HEK293 (cell line): Measurements from ENCODE around the gene WARS2.

Source experiments
- CTCF ChIA-PET: fragments of 350-600 bp; formaldehyde crosslinking; extraction: SDS; loops from one replicate; lab custom pipeline; 2021; ENCODE audit warnings: antibody characterized with exemption; lab: Yijun Ruan, JAX
- POLR2A ChIA-PET: fragments of 300-600 bp; formaldehyde crosslinking; extraction: SDS; loops from one replicate; lab custom pipeline; 2020; ENCODE audit warnings: antibody characterized with exemption, inconsistent platforms; lab: Yijun Ruan, JAX
- H3K27ac ChIP-seq: fragments of 200-500 bp; sonication (Bioruptor generic); 2 replicates; pipeline ENCODE4 v1.5.1; 2014; ENCODE audit warnings: low read depth, low read length, control low read depth, inconsistent platforms; ENCODE audit errors: extremely low read depth
- H3K36me3 ChIP-seq, 2 experiments: fragments of 200-500 bp in 1 of 2; sonication (Bioruptor generic) in 1 of 2; 1 replicate in 1 of 2; 2 replicates in 1 of 2; pipeline ENCODE4 v1.5.1; 2014 to 2017; ENCODE audit warnings: inconsistent platforms in 2 of 2, low read length in 2 of 2; ENCODE audit not compliant: control insufficient read depth in 2 of 2, insufficient read depth in 1 of 2
- H3K4me1 ChIP-seq: fragments of 200-500 bp; sonication (Bioruptor generic); 2 replicates; pipeline ENCODE4 v1.5.1; 2014; ENCODE audit warnings: mild to moderate bottlenecking, low read length, inconsistent platforms; ENCODE audit not compliant: control insufficient read depth, insufficient read depth
- H3K4me3 ChIP-seq: 2 replicates; pipeline ENCODE4 v1.5.1; 2011; ENCODE audit warnings: low read depth, mild to moderate bottlenecking, control low read depth, low read length, moderate library complexity
- H3K9me3 ChIP-seq: fragments of 200-500 bp; sonication (Bioruptor generic); 2 replicates; pipeline ENCODE4 v1.5.1; 2014; ENCODE audit warnings: low read depth, low read length, inconsistent platforms; ENCODE audit not compliant: control insufficient read depth, insufficient read depth
- GLIS1 ChIP-seq: fragments of 450-650 bp; formaldehyde crosslinking; IDR thresholded peaks from 2 replicates; pipeline ENCODE4 v1.5.1; 2016; ENCODE audit warnings: missing biosample characterization, missing genetic modification characterization
- KLF16 ChIP-seq: fragments of 450-650 bp; formaldehyde crosslinking; IDR thresholded peaks from 2 replicates; pipeline ENCODE4 v1.5.1; 2017; ENCODE audit warnings: missing biosample characterization, missing genetic modification characterization
- KLF7 ChIP-seq: fragments of 450-650 bp; formaldehyde crosslinking; IDR thresholded peaks from 2 replicates; pipeline ENCODE4 v1.5.1; 2016; ENCODE audit warnings: missing biosample characterization, missing genetic modification characterization, borderline replicate concordance
- SETDB1 ChIP-seq: IDR thresholded peaks from one replicate; pipeline ENCODE4 v1.6.1; 2017; ENCODE audit warnings: mild to moderate bottlenecking, low read length, moderate library complexity, mixed read lengths; ENCODE audit not compliant: insufficient read length
- TRIM28 ChIP-seq: IDR thresholded peaks from 2 replicates; pipeline ENCODE4 v1.6.1; 2011; ENCODE audit warnings: low read length, control low read depth, borderline replicate concordance
- ZBTB17 ChIP-seq: fragments of 450-650 bp; formaldehyde crosslinking; IDR thresholded peaks from 2 replicates; pipeline ENCODE4 v1.5.1; 2016; ENCODE audit warnings: missing biosample characterization, missing genetic modification characterization
- ZNF114 ChIP-seq: fragments of 450-650 bp; formaldehyde crosslinking; IDR thresholded peaks from 2 replicates; pipeline ENCODE4 v1.5.0; 2017; ENCODE audit warnings: missing biosample characterization, missing genetic modification characterization
- ZNF133 ChIP-seq: fragments of 450-650 bp; formaldehyde crosslinking; IDR thresholded peaks from 2 replicates; pipeline ENCODE4 v1.5.1; 2016; ENCODE audit warnings: missing biosample characterization, missing genetic modification characterization
- ZNF302 ChIP-seq: fragments of 450-650 bp; formaldehyde crosslinking; IDR thresholded peaks from 2 replicates; pipeline ENCODE4 v1.5.1; 2016; ENCODE audit warnings: missing biosample characterization, missing genetic modification characterization, low read depth
- ZNF48 ChIP-seq: fragments of 450-650 bp; formaldehyde crosslinking; IDR thresholded peaks from 2 replicates; pipeline ENCODE4 v1.5.1; 2016; ENCODE audit warnings: missing biosample characterization, missing genetic modification characterization
- ZNF529 ChIP-seq: fragments of 450-650 bp; formaldehyde crosslinking; IDR thresholded peaks from 2 replicates; pipeline ENCODE4 v1.5.1; 2017; ENCODE audit warnings: missing genetic modification characterization, missing biosample characterization; ENCODE audit not compliant: insufficient replicate concordance
- ZNF544 ChIP-seq: fragments of 450-650 bp; formaldehyde crosslinking; IDR thresholded peaks from 2 replicates; pipeline ENCODE4 v1.5.0; 2017; ENCODE audit warnings: missing biosample characterization, missing genetic modification characterization
- ZNF658 ChIP-seq: fragments of 450-650 bp; formaldehyde crosslinking; IDR thresholded peaks from 2 replicates; pipeline ENCODE4; 2016; ENCODE audit warnings: missing biosample characterization, missing genetic modification characterization
- ZNF664 ChIP-seq: fragments of 450-650 bp; formaldehyde crosslinking; IDR thresholded peaks from 2 replicates; pipeline ENCODE4 v1.5.1; 2016; ENCODE audit warnings: missing biosample characterization, missing genetic modification characterization
- ZNF747 ChIP-seq: fragments of 450-650 bp; formaldehyde crosslinking; IDR thresholded peaks from 2 replicates; pipeline ENCODE4 v1.5.1; 2016; ENCODE audit warnings: missing biosample characterization, missing genetic modification characterization
- ZNF791 ChIP-seq: fragments of 450-650 bp; formaldehyde crosslinking; IDR thresholded peaks from 2 replicates; pipeline ENCODE4 v1.5.1; 2016; ENCODE audit warnings: missing biosample characterization, missing genetic modification characterization
- TF ChIP-seq, protein P1 (sequence below): fragments of 450-650 bp; formaldehyde crosslinking; IDR thresholded peaks from 2 replicates; pipeline ENCODE4 v1.5.1; 2016; ENCODE audit warnings: missing biosample characterization, missing genetic modification characterization, borderline replicate concordance
- TF ChIP-seq, protein P2 (sequence below): fragments of 450-650 bp; formaldehyde crosslinking; IDR thresholded peaks from 2 replicates; pipeline ENCODE4 v1.5.1; 2016; ENCODE audit warnings: missing biosample characterization, missing genetic modification characterization
- TF ChIP-seq, protein P3 (sequence below): IDR thresholded peaks from 2 replicates; pipeline ENCODE4 v1.6.1; 2011; ENCODE audit warnings: mild to moderate bottlenecking, low read depth, low read length, borderline replicate concordance
- TF ChIP-seq, protein P4 (sequence below): fragments of 450-650 bp; formaldehyde crosslinking; IDR thresholded peaks from 2 replicates; pipeline ENCODE4; 2016; ENCODE audit warnings: missing biosample characterization, missing genetic modification characterization
- TF ChIP-seq, protein P5 (sequence below): fragments of 450-650 bp; formaldehyde crosslinking; IDR thresholded peaks from 2 replicates; pipeline ENCODE4 v1.5.1; 2016; ENCODE audit warnings: missing biosample characterization, missing genetic modification characterization

Gene WARS2

DNA sequence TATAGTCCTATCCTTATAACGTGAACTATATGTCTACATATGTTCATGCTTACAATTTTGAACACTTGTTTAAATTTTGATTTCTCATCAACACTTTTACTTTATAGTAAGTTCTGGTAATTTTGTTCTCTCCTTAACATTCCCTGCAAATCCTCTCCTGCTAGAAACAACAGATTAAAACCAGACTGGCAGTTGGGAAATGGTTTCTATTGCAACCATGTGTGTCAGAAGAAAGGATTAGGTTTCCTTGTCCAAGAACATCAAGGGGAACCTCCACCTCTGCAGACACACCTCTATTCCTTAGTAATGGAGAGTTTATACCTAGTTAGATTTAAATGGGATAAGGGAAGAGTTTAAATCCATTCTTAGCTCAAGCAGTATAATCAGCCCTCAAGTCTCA, 3.3 kb upstream of the WARS2 start (continued):
- no peak for TF ChIP-seq KLF7 (tag by site-specific recombination)
- TF ChIP-seq, protein P1, sequence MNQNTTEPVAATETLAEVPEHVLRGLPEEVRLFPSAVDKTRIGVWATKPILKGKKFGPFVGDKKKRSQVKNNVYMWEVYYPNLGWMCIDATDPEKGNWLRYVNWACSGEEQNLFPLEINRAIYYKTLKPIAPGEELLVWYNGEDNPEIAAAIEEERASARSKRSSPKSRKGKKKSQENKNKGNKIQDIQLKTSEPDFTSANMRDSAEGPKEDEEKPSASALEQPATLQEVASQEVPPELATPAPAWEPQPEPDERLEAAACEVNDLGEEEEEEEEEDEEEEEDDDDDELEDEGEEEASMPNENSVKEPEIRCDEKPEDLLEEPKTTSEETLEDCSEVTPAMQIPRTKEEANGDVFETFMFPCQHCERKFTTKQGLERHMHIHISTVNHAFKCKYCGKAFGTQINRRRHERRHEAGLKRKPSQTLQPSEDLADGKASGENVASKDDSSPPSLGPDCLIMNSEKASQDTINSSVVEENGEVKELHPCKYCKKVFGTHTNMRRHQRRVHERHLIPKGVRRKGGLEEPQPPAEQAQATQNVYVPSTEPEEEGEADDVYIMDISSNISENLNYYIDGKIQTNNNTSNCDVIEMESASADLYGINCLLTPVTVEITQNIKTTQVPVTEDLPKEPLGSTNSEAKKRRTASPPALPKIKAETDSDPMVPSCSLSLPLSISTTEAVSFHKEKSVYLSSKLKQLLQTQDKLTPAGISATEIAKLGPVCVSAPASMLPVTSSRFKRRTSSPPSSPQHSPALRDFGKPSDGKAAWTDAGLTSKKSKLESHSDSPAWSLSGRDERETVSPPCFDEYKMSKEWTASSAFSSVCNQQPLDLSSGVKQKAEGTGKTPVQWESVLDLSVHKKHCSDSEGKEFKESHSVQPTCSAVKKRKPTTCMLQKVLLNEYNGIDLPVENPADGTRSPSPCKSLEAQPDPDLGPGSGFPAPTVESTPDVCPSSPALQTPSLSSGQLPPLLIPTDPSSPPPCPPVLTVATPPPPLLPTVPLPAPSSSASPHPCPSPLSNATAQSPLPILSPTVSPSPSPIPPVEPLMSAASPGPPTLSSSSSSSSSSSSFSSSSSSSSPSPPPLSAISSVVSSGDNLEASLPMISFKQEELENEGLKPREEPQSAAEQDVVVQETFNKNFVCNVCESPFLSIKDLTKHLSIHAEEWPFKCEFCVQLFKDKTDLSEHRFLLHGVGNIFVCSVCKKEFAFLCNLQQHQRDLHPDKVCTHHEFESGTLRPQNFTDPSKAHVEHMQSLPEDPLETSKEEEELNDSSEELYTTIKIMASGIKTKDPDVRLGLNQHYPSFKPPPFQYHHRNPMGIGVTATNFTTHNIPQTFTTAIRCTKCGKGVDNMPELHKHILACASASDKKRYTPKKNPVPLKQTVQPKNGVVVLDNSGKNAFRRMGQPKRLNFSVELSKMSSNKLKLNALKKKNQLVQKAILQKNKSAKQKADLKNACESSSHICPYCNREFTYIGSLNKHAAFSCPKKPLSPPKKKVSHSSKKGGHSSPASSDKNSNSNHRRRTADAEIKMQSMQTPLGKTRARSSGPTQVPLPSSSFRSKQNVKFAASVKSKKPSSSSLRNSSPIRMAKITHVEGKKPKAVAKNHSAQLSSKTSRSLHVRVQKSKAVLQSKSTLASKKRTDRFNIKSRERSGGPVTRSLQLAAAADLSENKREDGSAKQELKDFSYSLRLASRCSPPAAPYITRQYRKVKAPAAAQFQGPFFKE (tag by site-specific recombination) = no peak
- TF ChIP-seq, protein P2, sequence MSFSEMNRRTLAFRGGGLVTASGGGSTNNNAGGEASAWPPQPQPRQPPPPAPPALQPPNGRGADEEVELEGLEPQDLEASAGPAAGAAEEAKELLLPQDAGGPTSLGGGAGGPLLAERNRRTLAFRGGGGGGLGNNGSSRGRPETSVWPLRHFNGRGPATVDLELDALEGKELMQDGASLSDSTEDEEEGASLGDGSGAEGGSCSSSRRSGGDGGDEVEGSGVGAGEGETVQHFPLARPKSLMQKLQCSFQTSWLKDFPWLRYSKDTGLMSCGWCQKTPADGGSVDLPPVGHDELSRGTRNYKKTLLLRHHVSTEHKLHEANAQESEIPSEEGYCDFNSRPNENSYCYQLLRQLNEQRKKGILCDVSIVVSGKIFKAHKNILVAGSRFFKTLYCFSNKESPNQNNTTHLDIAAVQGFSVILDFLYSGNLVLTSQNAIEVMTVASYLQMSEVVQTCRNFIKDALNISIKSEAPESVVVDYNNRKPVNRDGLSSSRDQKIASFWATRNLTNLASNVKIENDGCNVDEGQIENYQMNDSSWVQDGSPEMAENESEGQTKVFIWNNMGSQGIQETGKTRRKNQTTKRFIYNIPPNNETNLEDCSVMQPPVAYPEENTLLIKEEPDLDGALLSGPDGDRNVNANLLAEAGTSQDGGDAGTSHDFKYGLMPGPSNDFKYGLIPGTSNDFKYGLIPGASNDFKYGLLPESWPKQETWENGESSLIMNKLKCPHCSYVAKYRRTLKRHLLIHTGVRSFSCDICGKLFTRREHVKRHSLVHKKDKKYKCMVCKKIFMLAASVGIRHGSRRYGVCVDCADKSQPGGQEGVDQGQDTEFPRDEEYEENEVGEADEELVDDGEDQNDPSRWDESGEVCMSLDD (tag by site-specific recombination) = no peak
- TF ChIP-seq, protein P3, sequence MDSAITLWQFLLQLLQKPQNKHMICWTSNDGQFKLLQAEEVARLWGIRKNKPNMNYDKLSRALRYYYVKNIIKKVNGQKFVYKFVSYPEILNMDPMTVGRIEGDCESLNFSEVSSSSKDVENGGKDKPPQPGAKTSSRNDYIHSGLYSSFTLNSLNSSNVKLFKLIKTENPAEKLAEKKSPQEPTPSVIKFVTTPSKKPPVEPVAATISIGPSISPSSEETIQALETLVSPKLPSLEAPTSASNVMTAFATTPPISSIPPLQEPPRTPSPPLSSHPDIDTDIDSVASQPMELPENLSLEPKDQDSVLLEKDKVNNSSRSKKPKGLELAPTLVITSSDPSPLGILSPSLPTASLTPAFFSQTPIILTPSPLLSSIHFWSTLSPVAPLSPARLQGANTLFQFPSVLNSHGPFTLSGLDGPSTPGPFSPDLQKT = no peak
- TF ChIP-seq ZNF658 (tag by site-specific recombination) = no peak
- no peak for TF ChIP-seq SETDB1
- no peak for TF ChIP-seq TRIM28
- no peak for TF ChIP-seq ZNF302 (tag by site-specific recombination)
- TF ChIP-seq, all 188 proteins: peak for 0

DNA sequence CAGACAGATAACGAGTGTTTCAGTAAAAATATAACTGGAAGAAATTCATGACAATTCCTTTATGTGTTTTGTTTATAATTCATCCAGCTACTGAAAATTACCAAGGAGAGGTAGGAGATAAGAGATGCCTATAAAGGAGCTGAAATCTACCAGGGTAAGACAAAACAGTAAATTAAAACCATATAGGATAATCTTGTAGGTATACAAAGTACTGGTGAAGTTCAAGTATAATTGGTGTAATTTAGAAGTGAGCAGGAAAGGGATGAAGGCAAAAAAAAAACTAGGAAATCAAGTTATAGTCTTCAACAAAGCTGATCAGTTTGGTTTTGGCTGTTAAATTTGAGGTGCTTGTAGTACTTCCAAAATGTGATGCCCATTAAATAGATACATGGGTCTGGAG, 1.2 kb upstream of the WARS2 start:
- no peak for TF ChIP-seq ZNF48 (tag by site-specific recombination)
- TF ChIP-seq ZNF133 (tag by site-specific recombination) = peak; percentile 92
- Histone ChIP-seq H3K4me1 (no peaks in the 10 kb centered on the region), H3K4me3 (no peak overlapping the region; the same call in 1 of the 2 replicates), H3K27ac (no peak overlapping the region), H3K9me3 (no peaks in the 10 kb centered on the region), H3K36me3 (peaks cover 0 to 14% of the 10 kb centered on the region in 2 experiments; a peak in 1 of 3 replicates)
- CTCF ChIA-PET = interaction anchor here (0.6 to 1.7 kb wide), 3 partner anchors 74 to 701 kb away, joined by 3 to 6 read pairs (median 3); no protein-coding TSS in a partner anchor
- POLR2A ChIA-PET = no interaction called here

DNA sequence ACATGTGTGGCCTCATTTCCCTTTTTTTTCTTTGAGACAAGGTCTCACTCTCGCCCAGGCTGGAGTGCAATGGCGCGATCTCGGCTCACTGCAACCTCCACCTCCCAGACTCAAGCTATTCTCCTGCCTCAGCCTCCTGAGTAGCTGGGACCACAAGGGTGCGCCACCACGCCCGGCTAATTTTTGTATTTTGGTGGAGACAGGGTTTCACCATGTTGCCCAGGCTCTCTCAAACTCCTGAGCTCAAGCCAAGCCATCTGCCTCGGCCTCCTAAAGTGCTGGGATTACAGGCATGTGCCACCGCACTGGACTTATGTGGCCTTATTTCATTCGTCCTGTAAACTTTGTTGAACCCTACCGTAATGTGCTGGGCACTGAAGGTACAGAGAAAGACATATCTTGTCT, 569 bp upstream of the WARS2 start:
- CTCF ChIA-PET = interaction anchor here (0.6 to 1.7 kb wide), 3 partner anchors 17 to 134 kb away, joined by 3 to 6 read pairs (median 3); no protein-coding TSS in a partner anchor
- Histone ChIP-seq H3K36me3 (peaks cover 0 to 8% of the 10 kb centered on the region in 2 experiments; a peak in 1 of 3 replicates), H3K27ac (peak overlapping the region; percentile 77), H3K4me1 (no peaks in the 10 kb centered on the region), H3K4me3 (peak overlapping the region; percentile 80), H3K9me3 (no peaks in the 10 kb centered on the region)
- POLR2A ChIA-PET = interaction anchor here (0.6 to 1.5 kb wide), 3 partner anchors 8 to 939 kb away, joined by 3 to 4 read pairs (median 4); no protein-coding TSS in a partner anchor
- TF ChIP-seq ZNF791 (tag by site-specific recombination) (no peak), ZBTB17 (tag by site-specific recombination) (0 out of 2 replicates have a peak, but pooled peaks have one; percentile 1), KLF16 (tag by site-specific recombination) (no peak), ZNF664 (tag by site-specific recombination) (0 out of 2 replicates have a peak, but pooled peaks have one; percentile 5), ZNF529 (tag by site-specific recombination) (no peak), GLIS1 (tag by site-specific recombination) (no peak), ZNF114 (tag by site-specific recombination) (no peak), ZNF544 (tag by site-specific recombination) (no peak), ZNF747 (tag by site-specific recombination) (no peak), ZNF48 (tag by site-specific recombination) (no peak)
- TF ChIP-seq, protein P4, sequence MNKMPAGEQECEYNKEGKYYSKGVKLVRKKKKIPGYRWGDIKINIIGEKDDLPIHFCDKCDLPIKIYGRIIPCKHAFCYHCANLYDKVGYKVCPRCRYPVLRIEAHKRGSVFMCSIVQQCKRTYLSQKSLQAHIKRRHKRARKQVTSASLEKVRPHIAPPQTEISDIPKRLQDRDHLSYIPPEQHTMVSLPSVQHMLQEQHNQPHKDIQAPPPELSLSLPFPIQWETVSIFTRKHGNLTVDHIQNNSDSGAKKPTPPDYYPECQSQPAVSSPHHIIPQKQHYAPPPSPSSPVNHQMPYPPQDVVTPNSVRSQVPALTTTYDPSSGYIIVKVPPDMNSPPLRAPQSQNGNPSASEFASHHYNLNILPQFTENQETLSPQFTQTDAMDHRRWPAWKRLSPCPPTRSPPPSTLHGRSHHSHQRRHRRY = no peak
- TF ChIP-seq, protein P5, sequence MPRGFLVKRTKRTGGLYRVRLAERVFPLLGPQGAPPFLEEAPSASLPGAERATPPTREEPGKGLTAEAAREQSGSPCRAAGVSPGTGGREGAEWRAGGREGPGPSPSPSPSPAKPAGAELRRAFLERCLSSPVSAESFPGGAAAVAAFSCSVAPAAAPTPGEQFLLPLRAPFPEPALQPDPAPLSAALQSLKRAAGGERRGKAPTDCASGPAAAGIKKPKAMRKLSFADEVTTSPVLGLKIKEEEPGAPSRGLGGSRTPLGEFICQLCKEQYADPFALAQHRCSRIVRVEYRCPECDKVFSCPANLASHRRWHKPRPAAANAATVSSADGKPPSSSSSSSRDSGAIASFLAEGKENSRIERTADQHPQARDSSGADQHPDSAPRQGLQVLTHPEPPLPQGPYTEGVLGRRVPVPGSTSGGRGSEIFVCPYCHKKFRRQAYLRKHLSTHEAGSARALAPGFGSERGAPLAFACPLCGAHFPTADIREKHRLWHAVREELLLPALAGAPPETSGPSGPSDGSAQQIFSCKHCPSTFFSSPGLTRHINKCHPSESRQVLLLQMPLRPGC (tag by site-specific recombination) = no peak
